Measurements from ENCODE around the gene SF3B2. TPM values are rescaled to one million over a fixed set of nuclear protein-coding genes. Genes with fewer than 3 reads are reported as not detected.
"Not testable (repeated sequence)": the region's sequence is repeated elsewhere in the genome, so short reads cannot be mapped to it uniquely, and the experiment has no call there.

The SF3B2 gene
- total RNA-seq, 1 donor from 2014 or later = 88.6 TPM

DNA sequence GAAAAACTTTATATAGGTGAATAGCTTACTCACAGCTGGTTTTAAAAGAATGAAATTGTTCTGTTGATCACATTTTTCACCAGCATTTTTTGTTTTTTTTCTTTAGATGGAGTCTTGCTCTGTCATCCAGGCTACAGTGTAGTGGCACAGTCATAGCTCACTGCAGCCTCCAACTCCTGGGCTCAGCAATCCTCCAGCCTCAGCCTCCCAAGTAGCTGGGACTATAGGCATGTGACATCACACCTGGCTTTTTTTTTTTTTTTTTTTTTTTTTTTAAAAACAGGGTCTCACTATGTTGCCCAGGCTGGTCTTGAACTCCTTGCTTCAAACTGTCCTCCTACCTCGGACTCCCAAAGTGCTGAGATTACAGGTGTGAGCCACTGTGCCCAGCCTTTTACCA lies 21.5 kb downstream of the SF3B2 start:
- DNase-seq = no peak

DNA sequence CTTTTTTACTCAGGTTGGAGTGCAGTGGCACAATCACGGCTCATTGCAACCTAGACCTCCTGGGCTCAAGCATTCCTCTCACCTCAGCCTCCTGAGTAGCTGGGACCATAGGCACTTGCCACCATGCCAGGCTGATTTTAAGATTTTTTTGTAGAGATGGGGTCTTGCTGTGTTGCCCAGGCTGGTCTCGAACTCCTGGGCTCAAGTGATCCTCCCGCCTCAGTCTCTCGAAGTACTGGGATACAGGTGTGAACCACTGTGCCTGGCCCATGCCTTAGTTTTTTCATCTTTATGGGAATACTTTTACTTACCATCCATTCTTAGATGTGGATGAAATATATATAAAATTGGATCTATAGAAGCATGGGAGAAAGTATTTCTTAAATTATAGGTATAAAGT lies 23.1 kb downstream of the SF3B2 start:
- no peak for DNase-seq

DNA sequence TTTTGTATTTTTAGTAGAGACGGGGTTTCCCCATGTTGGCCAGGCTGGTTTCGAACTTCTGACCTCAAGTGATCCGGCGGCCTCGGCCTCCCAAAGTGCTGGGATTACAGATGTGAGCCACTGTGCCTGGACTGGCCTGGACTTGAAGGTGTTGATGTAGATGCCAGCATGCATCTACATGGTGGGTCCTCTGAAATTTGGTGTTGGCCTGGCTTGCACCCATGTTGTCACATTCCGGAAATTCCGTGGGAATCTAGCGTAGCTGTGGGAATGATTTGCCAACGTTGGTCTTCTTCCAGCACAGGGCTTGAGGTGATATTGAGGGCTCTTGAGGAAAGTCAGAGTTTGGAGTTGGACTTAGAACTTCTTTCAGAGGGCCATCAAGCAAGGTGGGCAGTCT lies 24.4 kb downstream of the SF3B2 start:
- no peak for DNase-seq

DNA sequence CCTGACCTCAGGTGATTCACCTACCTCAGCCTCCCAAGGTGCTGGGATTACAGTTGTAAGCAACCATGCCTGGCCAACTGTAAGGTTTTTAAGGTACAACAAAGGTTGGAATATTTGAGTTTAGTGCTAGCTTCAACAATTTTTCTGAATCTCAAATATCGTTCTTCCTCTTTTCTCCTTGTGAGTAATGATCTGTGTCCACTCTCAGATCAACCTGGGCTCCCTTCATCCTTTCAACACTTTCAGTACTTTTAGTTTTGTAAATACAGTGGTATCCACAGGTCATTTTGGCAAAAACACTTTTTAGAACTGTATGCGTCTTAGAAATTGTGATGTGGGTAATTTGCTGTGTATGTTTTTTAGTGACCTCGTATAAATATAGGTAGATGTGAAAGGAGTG lies 25.8 kb downstream of the SF3B2 start:
- DNase-seq = no peak

DNA sequence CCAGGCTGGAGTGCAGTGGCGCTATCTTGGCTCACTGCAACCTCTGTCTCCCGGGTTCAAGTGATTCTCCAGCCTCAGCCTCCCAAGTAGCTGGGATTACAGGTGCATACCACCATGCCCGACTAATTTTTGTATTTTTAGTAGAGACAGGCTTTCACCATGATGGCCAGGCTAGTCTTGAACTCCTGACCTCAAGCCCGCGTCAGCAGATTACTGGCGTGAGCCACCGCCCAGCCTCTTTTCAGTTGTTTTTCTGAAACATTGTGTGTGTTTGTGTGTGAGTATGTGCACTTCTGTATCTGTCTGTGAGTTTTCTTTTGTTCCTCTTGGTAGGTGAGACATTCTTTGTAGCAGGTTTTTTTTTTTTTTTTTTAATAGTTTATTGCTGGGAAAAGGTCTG lies 26.8 kb downstream of the SF3B2 start:
- DNase-seq = not testable (repeated sequence)

DNA sequence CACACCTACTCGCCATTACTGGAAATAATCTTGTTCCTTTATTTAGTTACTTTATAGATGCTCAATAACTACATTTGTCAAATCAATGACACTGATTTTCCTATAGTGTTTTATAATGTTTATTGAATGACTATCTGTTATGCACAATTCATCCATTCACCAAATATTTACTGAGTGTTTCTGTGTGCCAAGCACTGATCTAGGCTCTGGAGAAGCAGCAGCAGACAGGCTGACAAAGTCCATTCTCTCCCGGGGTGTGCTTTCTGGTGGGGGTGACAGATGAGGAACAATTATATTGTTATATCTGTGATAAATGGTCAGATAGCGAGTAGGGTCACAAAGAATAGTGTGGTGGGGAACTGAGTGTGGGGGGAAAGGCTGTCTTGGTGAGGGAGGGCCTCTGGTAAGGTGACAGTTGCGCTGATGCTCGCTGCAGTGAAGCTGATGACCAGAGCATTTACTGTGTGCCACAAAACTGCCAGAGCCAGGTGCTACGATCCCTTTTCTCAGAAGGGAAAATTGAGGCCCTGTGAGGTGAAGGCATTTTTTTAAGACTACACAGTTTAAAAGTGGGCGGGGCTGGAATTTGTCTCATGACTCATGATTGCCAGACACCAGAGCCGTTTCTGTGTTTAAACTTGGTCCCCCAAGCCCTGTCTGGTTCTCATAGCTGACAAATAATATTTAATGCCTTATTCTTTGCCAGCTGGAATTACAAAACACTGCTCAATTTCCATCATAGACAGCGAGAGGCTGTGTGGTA lies 28.1 kb downstream of the SF3B2 start:
- DNase-seq = no peak

DNA sequence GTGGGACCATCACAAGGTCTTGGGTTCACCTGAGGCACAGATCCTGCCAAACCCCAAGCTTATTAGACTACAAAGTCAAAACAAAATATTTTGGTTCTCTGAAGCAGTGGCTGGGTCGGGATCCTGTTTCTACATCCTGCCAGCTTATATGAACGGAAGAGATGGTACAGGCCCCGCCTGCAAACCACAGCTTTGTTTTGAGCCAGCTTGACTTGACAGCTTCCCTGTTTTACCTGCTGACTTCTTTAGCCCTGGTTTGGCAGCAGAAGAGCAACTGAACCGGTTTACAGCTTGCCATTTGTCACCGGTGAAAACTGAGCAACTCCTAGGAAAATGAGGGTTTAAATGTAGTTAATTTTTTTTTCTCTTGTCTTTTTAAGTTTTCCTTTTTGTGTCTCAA lies 29.3 kb downstream of the SF3B2 start:
- no peak for DNase-seq

DNA sequence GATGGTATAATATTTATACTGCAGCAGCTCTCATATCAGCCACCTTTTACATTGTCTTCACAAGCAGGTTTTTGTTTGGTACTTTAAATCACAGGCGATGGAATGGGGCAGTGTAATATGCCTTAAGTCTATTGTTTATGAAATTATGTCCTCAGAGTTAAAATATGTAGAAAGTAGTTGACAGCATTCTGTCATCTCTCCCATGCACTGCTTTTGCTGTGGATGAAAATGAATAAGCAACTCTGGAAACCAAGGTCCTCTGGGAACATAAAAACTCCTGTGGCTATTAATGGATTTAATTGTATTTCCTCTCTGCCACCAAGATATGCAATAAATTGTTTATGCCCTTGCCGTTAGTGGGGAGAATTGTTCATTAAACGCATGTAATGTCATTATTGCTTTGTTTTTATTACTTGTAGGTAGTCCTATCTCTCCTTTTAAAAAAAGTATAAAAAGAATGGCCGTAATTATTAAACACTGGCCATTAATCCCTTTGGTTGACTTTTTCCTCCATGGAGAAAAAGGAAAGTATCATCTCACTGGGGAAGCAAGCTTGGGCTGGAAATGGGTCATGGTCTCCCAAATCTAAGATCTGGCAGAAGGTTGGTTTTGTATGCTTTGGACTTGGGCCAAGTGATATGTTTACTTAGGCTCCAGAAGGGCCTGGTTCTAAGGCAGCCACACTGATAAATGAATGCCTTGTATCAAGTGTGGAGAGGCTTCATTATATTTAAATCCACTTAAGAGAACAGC lies 31.0 kb downstream of the SF3B2 start:
- DNase-seq = no peak

DNA sequence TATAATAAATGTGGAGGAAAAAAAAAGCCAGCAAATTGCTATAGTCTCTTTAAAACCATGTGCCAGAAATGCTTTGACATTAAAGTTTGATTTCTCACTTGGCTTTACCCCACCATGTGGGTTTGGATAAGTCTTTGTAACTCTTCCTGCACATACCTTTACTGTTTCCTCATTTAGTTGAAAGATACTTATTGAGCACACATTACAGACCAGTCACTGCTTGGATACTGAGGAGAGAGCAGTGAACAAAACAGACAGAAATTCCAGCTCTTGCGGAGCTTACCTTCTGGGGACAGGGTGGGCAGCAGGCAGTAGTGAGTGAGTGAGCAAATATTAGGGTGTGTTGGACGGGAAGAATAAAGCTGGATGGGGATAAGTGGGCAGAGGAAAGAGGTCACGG lies 31.6 kb downstream of the SF3B2 start:
- DNase-seq = no peak

DNA sequence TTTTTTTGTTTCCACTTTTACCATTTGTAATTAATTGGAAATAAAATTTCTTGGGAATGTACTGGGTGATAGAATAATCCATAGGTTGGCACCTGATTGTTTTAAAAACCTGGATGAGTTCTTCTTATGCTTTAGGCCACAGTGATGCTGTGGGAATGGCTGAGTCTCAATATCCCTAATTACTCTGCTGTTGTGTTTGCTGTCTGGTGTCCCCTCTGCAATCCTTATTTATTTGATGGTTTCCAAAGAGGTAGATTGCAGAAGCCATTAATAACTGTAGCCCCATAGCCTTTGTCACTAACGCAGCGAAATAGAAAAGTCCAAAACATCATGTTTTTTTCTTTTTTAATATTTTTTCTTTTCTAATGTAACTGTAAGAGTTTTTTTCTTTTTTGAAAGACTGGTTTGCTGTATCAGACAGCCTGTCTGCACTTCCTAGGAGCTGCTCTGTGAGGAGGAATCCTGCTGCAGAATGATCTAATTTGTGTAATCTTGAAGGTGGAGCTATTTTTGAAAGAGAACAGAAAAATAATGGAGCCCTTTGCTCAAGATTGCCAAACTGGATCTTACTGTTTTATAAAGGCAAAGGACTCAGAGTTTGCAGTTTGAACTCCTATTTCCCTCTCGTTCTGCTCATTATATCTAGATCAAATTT lies 32.8 kb downstream of the SF3B2 start:
- no peak for DNase-seq

DNA sequence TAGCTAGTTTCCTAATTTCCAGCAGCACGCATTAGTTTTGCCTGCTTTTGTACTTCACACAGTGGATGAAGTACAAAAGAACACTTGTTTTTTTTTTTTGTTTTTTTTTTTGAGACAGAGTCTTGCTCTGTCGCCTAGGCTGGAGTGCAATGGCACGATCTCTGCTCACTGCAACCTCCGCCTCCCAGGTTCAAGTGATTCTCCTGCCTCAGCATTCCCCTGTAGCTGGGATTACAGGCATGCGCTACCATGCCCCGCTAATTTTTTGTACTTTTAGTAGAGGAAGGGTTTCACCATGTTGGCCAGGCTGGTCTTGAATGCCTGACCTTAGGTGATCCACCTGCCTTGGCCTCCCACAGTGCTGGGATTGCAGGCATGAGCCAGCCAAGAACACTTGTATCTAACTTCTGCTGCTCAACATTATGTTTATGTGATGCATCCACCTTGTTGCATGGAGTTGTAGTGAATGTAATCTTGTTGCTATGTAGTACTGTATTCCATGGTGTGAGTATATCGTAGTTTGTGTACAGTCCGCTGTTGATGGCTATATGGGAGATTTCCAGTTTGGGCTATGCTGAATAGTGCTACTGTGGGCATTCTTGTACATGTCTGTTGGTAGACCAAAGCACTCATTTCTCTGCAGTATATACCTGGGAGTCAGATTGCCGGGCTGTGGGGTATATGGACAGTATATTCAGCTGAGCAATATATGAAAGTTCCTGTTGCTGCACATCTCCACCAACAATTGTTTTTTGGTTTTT lies 35.2 kb downstream of the SF3B2 start:
- DNase-seq = no peak

DNA sequence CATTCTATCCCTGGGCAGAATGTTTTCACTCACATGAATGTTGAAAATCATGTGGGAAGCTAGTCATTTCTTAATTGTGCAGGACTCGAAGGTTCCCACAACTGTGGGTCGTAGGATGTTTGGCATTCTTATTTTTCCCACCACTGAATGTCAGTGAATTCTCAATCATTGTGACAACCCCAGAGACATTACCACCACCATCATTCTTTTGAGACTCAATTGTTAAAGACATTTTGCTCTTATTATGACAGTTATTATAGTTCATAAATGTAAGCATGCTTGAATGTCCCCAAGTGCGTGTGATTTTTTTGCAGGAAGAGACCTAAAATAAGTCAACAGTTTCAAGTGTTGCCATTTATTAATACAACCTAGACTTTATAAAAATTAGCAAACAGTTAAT lies 36.9 kb downstream of the SF3B2 start:
- DNase-seq = no peak

DNA sequence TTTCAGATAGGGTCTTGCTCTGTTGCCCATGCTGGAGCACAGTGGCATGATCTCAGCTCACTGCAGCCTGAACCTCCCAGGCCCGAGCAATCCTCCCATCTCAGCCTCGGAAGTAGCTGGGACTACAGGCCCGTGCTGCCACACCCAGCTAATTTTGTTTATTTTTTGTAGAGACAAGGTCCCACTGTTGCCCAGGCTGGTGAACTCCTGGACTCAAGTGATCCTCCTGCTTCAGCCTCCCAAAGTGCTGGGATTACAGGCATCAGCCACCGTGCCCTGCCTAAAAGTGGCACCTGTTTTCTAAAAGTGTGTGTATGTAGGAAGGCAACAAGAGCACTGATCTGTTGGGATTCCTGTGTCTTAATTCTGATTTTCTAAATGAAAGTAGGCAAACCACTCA lies 38.1 kb downstream of the SF3B2 start:
- no peak for DNase-seq

DNA sequence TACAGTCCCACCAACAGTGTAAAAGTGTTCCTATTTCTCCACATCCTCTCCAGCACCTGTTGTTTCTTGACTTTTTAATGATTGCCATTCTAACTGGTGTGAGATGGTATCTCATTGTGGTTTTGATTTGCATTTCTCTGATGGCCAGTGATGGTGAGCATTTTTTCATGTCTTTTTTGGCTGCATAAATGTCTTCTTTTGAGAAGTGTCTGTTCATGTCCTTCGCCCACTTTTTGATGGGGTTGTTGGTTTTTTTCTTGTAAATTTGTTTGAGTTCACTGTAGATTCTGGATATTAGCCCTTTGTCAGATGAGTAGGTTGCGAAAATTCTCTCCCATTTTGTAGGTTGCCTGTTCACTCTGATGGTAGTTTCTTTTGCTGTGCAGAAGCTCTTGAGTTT lies 40.0 kb downstream of the SF3B2 start:
- DNase-seq = not testable (repeated sequence)

DNA sequence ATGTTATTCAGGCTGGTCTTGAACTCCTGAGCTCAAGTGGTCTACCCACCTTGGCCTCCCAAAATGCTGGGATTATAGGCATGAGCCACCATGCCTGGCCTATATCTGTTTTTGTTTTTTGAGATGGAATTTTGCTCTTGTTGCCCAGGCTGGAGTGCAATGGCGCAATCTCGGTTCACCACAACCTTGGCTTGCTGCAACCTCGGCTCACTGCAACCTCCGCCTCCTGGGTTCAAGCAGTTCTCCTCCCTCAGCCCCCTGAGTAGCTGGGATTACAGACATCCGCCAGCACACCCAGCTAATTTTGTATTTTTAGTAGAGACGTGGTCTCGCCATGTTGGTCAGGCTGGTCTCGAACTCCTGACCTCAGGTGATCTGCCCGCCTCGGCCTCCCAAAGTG lies 47.6 kb downstream of the SF3B2 start:
- DNase-seq = not testable (repeated sequence)

DNA sequence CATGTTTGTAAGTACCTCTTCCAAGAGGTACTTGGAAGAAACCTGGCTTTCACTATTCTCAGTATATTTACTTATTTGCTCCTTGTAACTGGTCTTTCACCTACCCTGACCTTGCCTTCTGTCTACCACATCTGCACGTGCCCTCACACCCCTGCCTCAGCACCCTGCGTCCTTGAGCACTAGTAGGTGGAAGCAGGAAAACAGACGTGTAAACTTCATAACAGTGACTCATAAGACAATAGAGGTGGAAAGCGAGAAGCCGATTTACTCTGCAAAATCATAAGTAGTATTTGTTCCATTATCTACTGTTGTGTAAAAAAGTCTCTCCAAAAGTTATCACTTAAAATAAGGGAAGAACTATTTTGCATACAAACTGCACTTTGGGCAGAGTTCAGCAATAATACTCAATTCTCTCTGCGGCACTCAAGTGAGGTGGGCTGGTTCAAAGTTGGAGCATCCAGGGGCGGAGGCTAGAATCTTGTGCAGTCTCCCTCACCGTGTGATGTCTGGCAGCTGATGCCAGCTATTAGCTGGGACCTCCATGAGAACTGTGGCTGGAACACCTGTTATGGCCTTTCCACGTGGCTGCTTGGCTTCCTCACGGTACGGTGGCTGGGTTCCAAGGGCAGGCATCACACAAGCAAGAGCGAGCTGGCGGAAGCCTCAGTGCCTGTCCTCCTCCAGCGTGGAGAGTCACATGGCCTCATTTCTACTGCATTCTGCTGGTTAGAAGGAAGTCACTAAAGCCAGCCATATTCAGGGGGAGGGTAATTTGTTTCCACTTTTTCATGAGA lies 48.3 kb downstream of the SF3B2 start:
- peak; percentile 41 for DNase-seq

DNA sequence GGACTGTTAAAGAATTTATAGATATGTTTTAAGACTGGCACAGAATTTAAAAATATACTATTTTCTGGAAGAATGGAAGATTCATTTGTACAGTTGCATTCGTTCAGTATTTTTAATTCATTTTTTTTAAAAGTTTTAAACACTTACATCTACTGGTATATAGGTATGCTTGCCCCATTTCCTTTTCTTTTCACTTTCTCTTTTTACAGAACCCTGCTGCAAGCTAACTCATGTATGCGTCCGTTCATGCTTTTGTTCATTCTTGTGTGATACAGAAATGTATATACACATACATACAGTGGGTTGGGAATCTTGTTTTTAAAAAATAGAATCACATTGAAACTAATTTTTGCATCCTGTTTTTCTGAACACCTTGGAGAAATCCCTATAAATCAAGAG lies 48.9 kb downstream of the SF3B2 start:
- DNase-seq = no peak

DNA sequence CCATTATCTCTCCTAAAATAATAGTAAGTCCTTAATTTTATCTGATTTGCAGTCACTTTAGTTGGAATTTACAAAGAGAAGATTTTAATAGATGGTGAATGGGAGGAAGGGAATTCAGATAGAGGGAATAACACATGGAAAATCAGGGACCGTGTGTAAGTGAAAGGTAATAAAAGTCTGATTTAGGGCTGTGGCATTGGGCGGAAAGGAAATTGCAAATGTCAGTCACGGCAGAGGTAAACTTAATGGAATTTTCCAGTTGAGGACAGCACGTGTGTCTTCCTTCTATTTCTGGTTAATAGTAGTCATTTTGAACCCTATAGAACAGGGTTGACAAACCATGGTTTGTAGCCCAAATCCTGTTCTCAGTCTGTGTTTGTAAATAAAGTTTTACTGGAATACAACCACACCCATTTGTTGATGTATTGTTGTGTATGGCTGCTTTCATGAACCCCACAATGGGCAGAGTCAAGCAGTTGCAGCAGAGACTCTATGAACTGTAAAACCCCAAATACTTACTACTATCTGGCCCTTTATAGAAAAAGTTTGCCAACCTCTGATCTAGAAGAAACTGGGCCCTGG lies 52.0 kb downstream of the SF3B2 start:
- no peak for DNase-seq

DNA sequence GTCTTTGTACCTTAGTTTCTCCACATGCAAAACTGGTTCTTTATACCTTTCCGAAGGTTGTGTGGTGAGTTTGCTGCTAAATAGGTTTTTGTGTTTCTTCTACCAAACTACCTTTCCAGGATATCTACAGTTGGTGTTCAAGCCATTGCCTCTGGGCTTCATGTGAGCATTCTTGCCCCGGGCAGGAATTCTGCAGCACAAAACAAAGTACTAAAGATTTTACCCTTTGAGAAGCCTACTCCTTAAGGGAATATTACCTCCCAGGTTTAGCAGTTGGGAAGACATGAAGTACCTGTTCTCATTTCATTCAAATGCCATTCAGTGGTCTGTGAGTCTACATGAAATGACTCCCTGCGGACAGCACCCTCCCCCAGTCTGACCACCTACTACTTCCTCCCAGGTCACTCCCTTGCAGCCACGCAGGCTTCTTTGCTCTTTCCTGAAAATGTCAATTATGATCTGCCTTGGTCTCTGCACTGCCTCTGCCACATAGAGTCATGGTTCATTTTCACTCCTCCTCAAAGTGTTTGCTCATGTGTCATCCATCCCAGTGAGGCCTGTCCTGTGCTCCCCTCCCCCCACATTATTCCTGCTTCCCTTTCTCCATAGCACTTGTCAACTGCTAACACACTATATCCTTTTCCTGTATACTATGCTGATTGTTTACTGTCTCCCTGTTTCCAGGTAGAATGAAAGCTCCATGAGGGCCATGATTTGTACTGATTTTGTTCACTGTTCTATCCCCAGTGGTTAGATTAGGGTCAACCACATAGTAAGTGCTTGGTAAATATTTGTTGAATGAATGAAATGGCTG lies 54.8 kb downstream of the SF3B2 start:
- DNase-seq = no peak
